Kidney (tissue), 14 donors: ENCODE data around the gene MYOZ3. TPM values are rescaled to one million over a fixed set of nuclear protein-coding genes. Genes with fewer than 3 reads are reported as not detected.

Experiments
- DNase-seq, 5 donors: peaks; one replicate each; pipeline ENCODE4 v3.0.0-alpha.2; 2013 to 2020
- FAIRE-seq: peaks from 2 replicates; lab custom pipeline; 2012; peaks lifted over from hg19 to GRCh38; lab: Jason Lieb, UNC
- H3K27ac ChIP-seq, 2 donors: one replicate each; pipeline ENCODE4 v1.7.0; 2013; ENCODE audit warnings: low read depth in 2 of 2, low read length in 2 of 2, inconsistent platforms in 1 of 2
- H3K27me3 ChIP-seq: one replicate; pipeline ENCODE4 v1.7.1; 2013; ENCODE audit warnings: low read length, inconsistent platforms; ENCODE audit not compliant: control insufficient read depth, insufficient read depth
- H3K36me3 ChIP-seq, 3 donors: one replicate each; pipeline versions ENCODE4 v1.7.0 to v1.7.1; 2013; ENCODE audit warnings: low read length in 3 of 3, control low read depth in 1 of 3, inconsistent platforms in 1 of 3; ENCODE audit not compliant: insufficient read depth in 3 of 3, control insufficient read depth in 2 of 3
- H3K4me1 ChIP-seq, 3 donors: one replicate each; pipeline versions ENCODE4 v1.7.0 to v1.7.1; 2013; ENCODE audit warnings: low read length in 3 of 3, inconsistent platforms in 1 of 3, low read depth in 1 of 3; ENCODE audit not compliant: control insufficient read depth in 2 of 3, insufficient read depth in 2 of 3
- H3K4me3 ChIP-seq, 3 donors: one replicate each; pipeline versions ENCODE4 v1.7.0 to v1.8.1; 2013; ENCODE audit warnings: low read length in 3 of 3, control low read depth in 1 of 3, inconsistent platforms in 1 of 3
- H3K9ac ChIP-seq, 3 donors: one replicate each; pipeline versions ENCODE4 v1.7.0 to v1.7.1; 2013; ENCODE audit warnings: low read length in 3 of 3, control low read depth in 1 of 3, inconsistent platforms in 1 of 3
- H3K9me3 ChIP-seq, 3 donors: one replicate each; pipeline versions ENCODE4 v1.7.0 to v1.7.1; 2013; ENCODE audit warnings: low read length in 3 of 3, control low read depth in 1 of 3, inconsistent platforms in 1 of 3; ENCODE audit not compliant: control insufficient read depth in 2 of 3, insufficient read depth in 1 of 3
- CTCF ChIP-seq: IDR thresholded peaks from 3 replicates; pipeline ENCODE4 v1.5.1; 2012; ENCODE audit warnings: mild to moderate bottlenecking, moderate library complexity, borderline replicate concordance; ENCODE audit not compliant: insufficient read depth; ENCODE audit errors: extremely low read depth
- intact Hi-C: fragments of 100-400 bp; cut with DNase I; formaldehyde crosslinking; loops from one replicate; pipeline ENCODE4 v1.11.1; 2022
- polyA plus RNA-seq: library from polyadenylated mRNA; stranded (reverse); fragments of 350-450 nt; fragmentation: Illumina TruSeq; extraction: RNeasy Lipid Tissue Mini Kit (QIAGEN cat#74804); gene quantifications from one replicate; pipeline ENCODE4 v1.2.3, GENCODE V29; 2014; ENCODE audit warnings: low read depth, low replicate concordance; ENCODE audit not compliant: insufficient read depth
- total RNA-seq: library from RNA; stranded (reverse); fragmentation: NEBNext Ultra II Directional; extraction: Animal tissue kit (Norgen Biotek cat#: 25700); gene quantifications from one replicate; pipeline ENCODE4 v1.2.1, GENCODE V29; 2021
- donor health status: control.
- donor health status: control.
- donor health status: control.
- donor health status: control.
- donor health status: control.
- donor health status: DM: yes; HTN: yes; CAD: no.
- donor health status: Normal renal cell carcinoma (clear cell type).

MYOZ3 gene
- total and polyA plus RNA-seq, 2 donors from 2014 or later: 0.66 to 1.3 TPM

DNA sequence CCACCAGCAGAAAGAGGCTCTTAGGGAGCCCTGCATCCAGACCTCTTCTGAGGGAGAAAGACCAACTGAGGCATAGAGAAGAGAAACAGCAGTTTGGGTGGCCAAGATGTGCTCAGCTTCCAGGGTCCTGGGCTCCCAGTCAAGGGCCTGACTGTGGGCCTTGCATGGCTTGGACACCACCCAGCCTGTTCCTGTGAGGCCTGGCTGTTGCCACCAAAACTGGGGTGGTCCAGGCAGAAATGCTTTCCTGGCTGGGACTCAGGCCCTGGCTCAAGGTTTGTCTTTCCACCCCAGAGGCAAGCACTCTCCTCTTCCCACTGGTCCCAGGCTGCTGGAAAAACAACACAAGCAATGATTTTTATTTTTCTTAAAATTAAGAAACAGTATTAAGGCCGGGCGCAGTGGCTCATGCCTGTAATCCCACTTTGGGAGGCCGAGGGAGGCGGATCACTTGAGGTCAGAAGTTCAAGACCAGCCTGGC lies 13.3 kb downstream of the MYOZ3 start:
- no peak for FAIRE-seq
- Histone ChIP-seq H3K27me3 (no peaks in the 10 kb centered on the region), H3K9ac (no peak overlapping the region), H3K27ac (no peak overlapping the region), H3K9me3 (no peaks in the 10 kb centered on the region), H3K4me3 (no peak overlapping the region), H3K36me3 (no peaks in the 10 kb centered on the region), H3K4me1 (peaks cover 0 to 12% (median 0%) of the 10 kb centered on the region in 3 donors)
- intact Hi-C loops: no loop called here
- TF ChIP-seq CTCF: no peak
- DNase-seq: no peak

DNA sequence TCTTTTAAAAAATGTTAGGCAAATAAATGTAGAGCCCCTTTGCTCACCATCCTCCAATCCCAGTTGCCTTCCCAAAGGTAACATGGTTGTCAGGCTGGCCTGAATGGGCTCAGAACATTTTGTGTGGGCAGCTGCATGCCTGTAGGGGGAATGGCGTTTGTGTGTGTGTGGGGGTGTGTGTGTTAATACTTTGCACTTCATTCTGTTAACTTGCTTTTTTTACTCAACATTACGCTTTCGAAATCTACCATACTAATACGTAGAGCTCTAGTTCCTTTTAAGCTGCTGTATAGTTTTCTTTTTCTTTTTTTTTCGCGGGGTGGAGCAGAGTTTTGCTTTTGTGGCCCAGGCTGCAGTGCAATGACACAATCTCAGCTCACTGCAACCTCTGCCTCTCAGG lies 14.0 kb downstream of the MYOZ3 start:
- intact Hi-C loops: no loop called here
- no peak overlapping the region for H3K27ac ChIP-seq
- H3K27me3 ChIP-seq: no peaks in the 10 kb centered on the region
- no peak overlapping the region for H3K4me3 ChIP-seq
- no peaks in the 10 kb centered on the region for H3K36me3 ChIP-seq
- FAIRE-seq: no peak
- peaks cover 0 to 12% (median 0%) of the 10 kb centered on the region in 3 donors for H3K4me1 ChIP-seq
- no peaks in the 10 kb centered on the region for H3K9me3 ChIP-seq
- no peak overlapping the region for H3K9ac ChIP-seq
- TF ChIP-seq CTCF: no peak
- no peak for DNase-seq

DNA sequence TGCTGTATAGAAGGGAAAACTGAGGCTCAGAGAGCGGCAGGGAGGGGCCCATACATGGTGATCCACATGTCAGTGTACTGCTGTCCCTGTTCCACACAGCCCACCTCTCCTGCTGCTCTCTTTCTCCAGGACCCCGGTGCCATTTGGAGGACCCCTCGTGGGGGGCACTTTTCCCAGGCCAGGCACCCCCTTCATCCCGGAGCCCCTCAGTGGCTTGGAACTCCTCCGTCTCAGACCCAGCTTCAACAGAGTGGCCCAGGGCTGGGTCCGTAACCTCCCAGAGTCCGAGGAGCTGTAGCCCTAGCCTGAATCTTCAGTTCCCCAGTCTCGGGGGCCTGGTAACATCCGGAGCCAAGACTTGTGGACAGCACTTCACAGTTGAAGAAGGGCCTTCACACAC lies 15.5 kb downstream of the MYOZ3 start:
- H3K9me3 ChIP-seq: no peaks in the 10 kb centered on the region
- intact Hi-C loops: no loop called here
- H3K4me3 ChIP-seq: no peak overlapping the region
- TF ChIP-seq CTCF: no peak
- H3K9ac ChIP-seq: no peak overlapping the region
- no peak for FAIRE-seq
- peaks cover 0 to 12% (median 0%) of the 10 kb centered on the region in 3 donors for H3K4me1 ChIP-seq
- H3K36me3 ChIP-seq: no peaks in the 10 kb centered on the region
- no peak overlapping the region for H3K27ac ChIP-seq
- DNase-seq: no peak
- H3K27me3 ChIP-seq: no peaks in the 10 kb centered on the region

DNA sequence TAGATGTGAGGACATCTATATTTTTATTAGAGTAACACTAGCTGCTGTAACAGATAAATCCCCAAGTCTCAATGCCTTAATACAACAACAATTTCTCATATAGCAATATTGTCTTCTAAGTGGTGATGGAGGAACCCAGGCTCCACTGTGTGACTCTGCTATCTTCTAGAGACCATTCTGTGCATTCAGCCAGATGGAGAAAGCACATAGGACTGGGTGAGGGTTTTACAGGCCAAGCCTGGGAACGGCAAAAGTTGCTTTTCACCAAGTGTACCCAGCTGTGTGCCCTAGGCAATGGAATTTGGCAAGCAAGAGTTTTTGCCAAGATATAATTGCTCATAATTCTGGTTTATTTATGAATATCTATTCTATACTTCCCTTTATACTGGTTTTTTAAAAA lies 28.1 kb downstream of the MYOZ3 start:
- Histone ChIP-seq H3K4me3 (no peak overlapping the region), H3K4me1 (no peaks in the 10 kb centered on the region), H3K9me3 (no peaks in the 10 kb centered on the region), H3K36me3 (peaks cover 11 to 34% (median 29%) of the 10 kb centered on the region in 3 donors), H3K9ac (no peak overlapping the region), H3K27me3 (no peaks in the 10 kb centered on the region), H3K27ac (no peak overlapping the region)
- DNase-seq (no peak), FAIRE-seq (no peak)
- TF ChIP-seq CTCF: no peak
- intact Hi-C loops: no loop called here
